CD4-positive, alpha-beta T cell treated with Interleukin-6 for 4 hours (primary cell): Measurements from ENCODE around the gene MUCL3.
"Not testable (repeated sequence)": the region's sequence is repeated elsewhere in the genome, so short reads cannot be mapped to it uniquely, and the experiment has no call there.

Experiments
- DNase-seq: peaks from one replicate; pipeline ENCODE4 v3.0.0-alpha.2; 2020; ENCODE audit warnings: mixed read lengths

MUCL3 gene

GRCh38 chr6:30981942-30982772, 41.4 kb downstream of the MUCL3 start:
- no peak for DNase-seq

GRCh38 chr6:30983439-30983838, 42.7 kb downstream of the MUCL3 start, which contains the start of gene MUC21:
TSS of gene MUC21 (plus strand) at chr6:30983718. CDS start at chr6:30983959, 241 bp downstream.
- no peak for DNase-seq

GRCh38 chr6:30985490-30985889, 44.7 kb downstream of the MUCL3 start:
- DNase-seq: no peak

GRCh38 chr6:30987304-30987703, 46.5 kb downstream of the MUCL3 start:
- no peak for DNase-seq

- no peak for DNase-seq
Measured at GRCh38 chr6:30988209-30988825, 47.5 kb downstream of the MUCL3 start.

GRCh38 chr6:30990422-30991086, 49.8 kb downstream of the MUCL3 start:
- DNase-seq: peak; percentile 40

GRCh38 chr6:30991891-30992290, 51.1 kb downstream of the MUCL3 start:
- no peak for DNase-seq

- DNase-seq: no peak
Measured at GRCh38 chr6:30997301-30997700, 56.5 kb downstream of the MUCL3 start.

GRCh38 chr6:30998785-30999184, 58.0 kb downstream of the MUCL3 start:
- DNase-seq: no peak

- DNase-seq: not testable (repeated sequence)
Measured at GRCh38 chr6:31000067-31000860, 59.5 kb downstream of the MUCL3 start.

GRCh38 chr6:31001281-31001888, 60.6 kb downstream of the MUCL3 start:
- no peak for DNase-seq

GRCh38 chr6:31002471-31002870, 61.7 kb downstream of the MUCL3 start:
- no peak for DNase-seq
